Measurements from ENCODE around the gene ITIH4.

Gene ITIH4

DNA sequence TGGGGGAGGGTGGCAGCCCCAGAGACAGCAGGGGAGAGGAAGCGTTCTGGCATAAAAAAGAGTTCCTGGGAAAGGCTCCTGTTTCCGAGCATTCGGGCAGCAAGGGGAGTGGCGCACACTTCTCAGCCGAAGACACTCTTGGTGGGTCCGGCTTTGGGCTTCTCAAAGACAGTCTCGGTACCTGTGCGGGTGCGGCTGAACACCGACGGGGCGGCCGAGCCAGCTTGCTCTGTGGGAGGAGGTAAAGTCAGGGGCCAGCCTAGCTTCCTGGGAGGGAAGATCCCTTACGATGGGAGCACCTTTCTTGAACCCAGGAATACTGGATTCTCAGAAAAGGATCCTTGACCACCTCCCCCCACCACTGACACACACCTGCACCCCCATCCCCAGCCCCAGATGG lies 2.7 kb upstream of the ITIH4 start:
- DNase-seq (ENCODE audit: low read depth, low spot score) = no peak
- ChIA-PET POLR2A (no interaction called here), CTCF (interaction anchor here (1.0 kb wide), 1 partner anchor 12 kb away, joined by 3 read pairs; no protein-coding TSS in a partner anchor)
- no peak overlapping the region for H3K4me3 ChIP-seq (ENCODE audit: low read depth, low read length)
- TF ChIP-seq, protein P1, sequence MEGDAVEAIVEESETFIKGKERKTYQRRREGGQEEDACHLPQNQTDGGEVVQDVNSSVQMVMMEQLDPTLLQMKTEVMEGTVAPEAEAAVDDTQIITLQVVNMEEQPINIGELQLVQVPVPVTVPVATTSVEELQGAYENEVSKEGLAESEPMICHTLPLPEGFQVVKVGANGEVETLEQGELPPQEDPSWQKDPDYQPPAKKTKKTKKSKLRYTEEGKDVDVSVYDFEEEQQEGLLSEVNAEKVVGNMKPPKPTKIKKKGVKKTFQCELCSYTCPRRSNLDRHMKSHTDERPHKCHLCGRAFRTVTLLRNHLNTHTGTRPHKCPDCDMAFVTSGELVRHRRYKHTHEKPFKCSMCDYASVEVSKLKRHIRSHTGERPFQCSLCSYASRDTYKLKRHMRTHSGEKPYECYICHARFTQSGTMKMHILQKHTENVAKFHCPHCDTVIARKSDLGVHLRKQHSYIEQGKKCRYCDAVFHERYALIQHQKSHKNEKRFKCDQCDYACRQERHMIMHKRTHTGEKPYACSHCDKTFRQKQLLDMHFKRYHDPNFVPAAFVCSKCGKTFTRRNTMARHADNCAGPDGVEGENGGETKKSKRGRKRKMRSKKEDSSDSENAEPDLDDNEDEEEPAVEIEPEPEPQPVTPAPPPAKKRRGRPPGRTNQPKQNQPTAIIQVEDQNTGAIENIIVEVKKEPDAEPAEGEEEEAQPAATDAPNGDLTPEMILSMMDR (IDR thresholded peaks at IDR 0.05; ENCODE audit: insufficient read depth, low read length, missing control alignments) = no peak

DNA sequence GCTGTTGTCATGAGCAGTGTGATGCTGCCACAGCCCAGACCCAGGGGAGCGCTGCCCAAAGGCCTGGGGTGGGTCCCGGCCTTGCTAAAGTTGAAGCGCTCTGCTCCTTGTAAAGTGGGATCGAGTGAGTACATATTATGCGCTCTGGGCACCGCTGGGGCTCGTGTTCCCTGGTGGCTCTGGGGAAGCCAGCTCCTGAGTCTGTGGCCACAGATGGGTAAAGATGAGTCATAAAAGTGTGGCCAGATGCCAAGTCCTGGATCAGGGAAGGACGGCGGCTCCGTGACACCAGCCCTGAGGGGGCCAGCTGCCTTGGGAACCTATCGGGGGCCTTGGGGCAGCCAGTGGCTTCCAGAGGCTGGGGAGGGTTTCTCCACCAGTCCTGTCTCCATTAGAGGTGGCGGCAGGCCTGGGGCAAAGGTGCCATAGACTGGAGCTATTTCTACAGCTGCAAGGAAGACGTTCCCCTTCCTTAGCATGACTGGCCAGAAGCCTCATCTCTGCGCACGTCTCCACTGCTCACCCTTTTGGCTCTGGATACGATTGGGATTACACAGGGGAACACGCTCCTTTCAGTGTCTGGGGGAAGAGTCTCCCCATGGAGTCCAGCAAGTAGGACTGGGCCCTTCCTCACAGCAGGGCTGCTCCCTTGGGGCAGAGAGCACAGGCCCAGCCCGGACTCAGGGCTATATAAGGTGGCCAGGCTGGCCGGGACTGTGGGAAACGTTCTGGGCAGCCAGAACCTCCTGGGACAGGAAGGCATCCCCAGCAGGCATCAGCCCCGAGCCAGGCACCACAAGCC lies 1.2 kb upstream of the ITIH4 start:
- ChIA-PET CTCF (interaction anchor here (0.7 kb wide), 1 partner anchor 15 kb away, joined by 3 read pairs; no protein-coding TSS in a partner anchor), POLR2A (no interaction called here)
- no peak for DNase-seq (ENCODE audit: low read depth, low spot score)
- TF ChIP-seq, protein P1 (IDR thresholded peaks at IDR 0.05; ENCODE audit: insufficient read depth, low read length, missing control alignments) = no peak
- no peak overlapping the region for H3K4me3 ChIP-seq (ENCODE audit: low read depth, low read length)

DNA sequence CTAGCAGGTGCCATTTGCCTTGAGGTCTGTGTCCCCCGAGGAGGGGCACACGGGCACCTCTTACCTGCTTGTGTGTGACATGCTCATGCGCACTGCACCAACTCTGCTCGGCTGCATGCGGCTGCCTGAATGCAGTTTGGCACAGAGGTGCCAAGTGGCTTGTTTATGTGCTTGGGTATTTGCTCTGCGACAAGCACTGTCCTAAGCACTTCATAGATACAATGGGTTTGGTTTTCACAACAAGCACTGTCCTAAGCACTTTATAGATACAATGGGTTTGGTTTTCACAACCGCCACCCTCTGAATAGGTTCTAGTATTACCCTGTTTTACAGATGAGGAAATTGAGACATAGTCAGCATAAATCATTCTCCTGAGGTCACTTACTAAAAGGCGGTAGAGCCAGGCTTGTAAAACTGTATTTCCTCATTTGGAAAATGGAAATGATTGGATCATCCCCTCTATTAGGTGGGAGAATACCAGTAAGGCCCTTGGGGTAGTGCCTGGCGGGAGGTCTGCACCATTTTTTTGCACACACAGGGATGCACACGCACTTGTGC lies 487 bp downstream of the ITIH4 start:
- H3K4me3 ChIP-seq (ENCODE audit: low read depth, low read length) = no peak overlapping the region
- no peak for DNase-seq (ENCODE audit: low read depth, low spot score)
- CTCF ChIA-PET = no interaction called here
- POLR2A ChIA-PET = no interaction called here
- TF ChIP-seq, protein P1 (IDR thresholded peaks at IDR 0.05; ENCODE audit: insufficient read depth, low read length, missing control alignments) = no peak

DNA sequence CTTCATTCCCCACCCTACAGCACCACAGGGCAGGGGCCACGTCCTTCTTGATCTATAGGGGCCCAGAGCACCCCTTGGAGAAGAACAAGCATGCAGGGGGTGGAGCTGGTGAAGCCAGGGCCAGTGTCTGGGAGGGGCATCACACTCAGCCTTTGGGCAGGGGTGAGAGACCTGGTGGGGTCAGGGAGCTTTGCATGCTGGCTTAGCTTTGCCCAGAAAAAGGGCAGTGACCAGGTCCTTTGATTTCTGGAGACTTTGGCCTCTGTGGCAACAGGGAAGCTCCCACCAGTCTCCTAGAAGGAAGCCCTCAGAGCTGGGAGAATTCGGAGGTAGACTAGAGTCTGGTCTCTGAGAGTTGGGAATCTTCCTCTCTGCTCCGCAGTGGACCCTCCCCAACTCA lies 990 bp downstream of the ITIH4 start:
- DNase-seq (ENCODE audit: low read depth, low spot score) = no peak
- TF ChIP-seq, protein P1 (IDR thresholded peaks at IDR 0.05; ENCODE audit: insufficient read depth, low read length, missing control alignments) = no peak
- CTCF ChIA-PET = no interaction called here
- no peak overlapping the region for H3K4me3 ChIP-seq (ENCODE audit: low read depth, low read length)
- POLR2A ChIA-PET = no interaction called here

DNA sequence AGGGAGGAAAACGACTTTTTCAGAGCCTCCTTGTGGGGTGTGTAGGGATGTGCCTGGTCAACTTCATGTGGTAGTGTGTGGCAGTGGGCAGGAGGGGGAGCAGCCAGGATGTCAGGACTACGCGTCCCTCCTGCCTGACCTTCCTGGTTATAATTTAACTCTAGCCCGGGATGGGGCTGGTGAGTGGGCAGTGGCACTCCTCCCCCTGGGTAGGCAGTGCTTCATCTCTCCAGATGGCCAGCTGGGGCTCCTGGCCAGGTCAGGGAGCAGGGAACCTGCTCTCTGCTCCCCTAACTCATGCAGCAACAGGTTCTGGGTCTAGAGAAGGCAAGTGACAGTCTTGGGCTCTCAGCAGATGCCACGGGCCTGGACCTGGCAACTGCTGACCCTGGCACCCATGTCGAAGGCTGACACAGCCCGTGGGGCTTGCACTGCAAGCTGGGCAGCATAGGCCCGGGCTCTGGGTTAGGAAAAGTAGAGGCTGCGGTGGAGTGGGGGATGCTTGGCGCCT lies 2.6 kb downstream of the ITIH4 start:
- TF ChIP-seq, protein P1 (IDR thresholded peaks at IDR 0.05; ENCODE audit: insufficient read depth, low read length, missing control alignments) = no peak
- ChIA-PET CTCF (interaction anchor here (1.0 kb wide), 2 partner anchors 9 to 15 kb away, joined by 3 to 4 read pairs; no protein-coding TSS in a partner anchor), POLR2A (no interaction called here)
- DNase-seq (ENCODE audit: low read depth, low spot score) = no peak
- H3K4me3 ChIP-seq (ENCODE audit: low read depth, low read length) = no peak overlapping the region

DNA sequence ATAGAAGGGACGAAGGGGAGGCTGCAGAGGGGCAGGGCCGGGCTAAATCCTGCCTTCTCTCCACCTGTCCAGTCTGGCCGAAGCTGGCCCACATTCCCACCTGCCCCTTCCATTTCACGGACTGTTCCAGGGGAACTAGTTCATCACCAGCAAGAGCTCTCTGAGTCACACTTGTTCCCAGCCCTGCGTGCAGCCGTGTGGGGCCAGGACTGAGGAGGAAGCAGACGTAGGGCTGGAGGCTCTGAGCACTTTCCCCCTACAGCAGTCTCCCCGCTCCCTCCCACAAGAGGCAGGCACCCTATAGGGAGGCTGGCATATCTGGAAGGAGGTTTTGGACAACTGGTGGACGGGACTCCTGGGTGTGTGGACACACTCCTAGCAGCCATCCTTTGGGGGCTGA lies 3.0 kb downstream of the ITIH4 start:
- no peak overlapping the region for H3K4me3 ChIP-seq (ENCODE audit: low read depth, low read length)
- DNase-seq (ENCODE audit: low read depth, low spot score) = no peak
- ChIA-PET POLR2A (no interaction called here), CTCF (interaction anchor here (1.0 kb wide), 1 partner anchor 15 kb away, joined by 3 read pairs; no protein-coding TSS in a partner anchor)
- TF ChIP-seq, protein P1 (IDR thresholded peaks at IDR 0.05; ENCODE audit: insufficient read depth, low read length, missing control alignments) = no peak
